Cardiac muscle cell (in vitro differentiated cells and primary cell): ENCODE results near the gene COLGALT1. TPM values are rescaled to one million over a fixed set of nuclear protein-coding genes. Genes with fewer than 3 reads are reported as not detected.

Source experiments
- DNase-seq, 2 donors: peaks; one replicate each; pipeline versions ENCODE4 v3.0.0 to v3.0.0-alpha.2; 2010 to 2017; ENCODE audit warnings: low read depth in 1 of 2, low spot score in 1 of 2
- H3K27ac ChIP-seq: fragments of 200-600 bp; sonication (generic); 2 replicates; pipeline ENCODE4 v1.5.1; 2016
- H3K27me3 ChIP-seq: fragments of 200-600 bp; sonication (generic); 2 replicates; pipeline ENCODE4 v1.6.0; 2016; ENCODE audit warnings: control low read depth
- H3K36me3 ChIP-seq: fragments of 200-600 bp; sonication (generic); 2 replicates; pipeline ENCODE4 v1.5.1; 2016; ENCODE audit warnings: control low read depth
- H3K4me1 ChIP-seq: fragments of 200-600 bp; sonication (generic); 2 replicates; pipeline ENCODE4 v1.8.1; 2017; ENCODE audit warnings: low read depth, mild to moderate bottlenecking, mixed run types
- H3K4me3 ChIP-seq: fragments of 200-600 bp; sonication (generic); 2 replicates; pipeline ENCODE4 v1.5.1; 2016; ENCODE audit warnings: mild to moderate bottlenecking
- H3K9me3 ChIP-seq: fragments of 200-600 bp; sonication (generic); 2 replicates; pipeline ENCODE4 v1.5.1; 2017; ENCODE audit warnings: low read depth, mild to moderate bottlenecking, control low read depth
- CTCF ChIP-seq: IDR thresholded peaks from 2 replicates; pipeline ENCODE4 v1.5.1; 2012; ENCODE audit warnings: low read depth, mild to moderate bottlenecking, low read length
- polyA plus RNA-seq: library from polyadenylated mRNA; unstranded; fragments of >200 nt; fragmentation: Nextera tagmentation; extraction: Ambion mirVana; gene quantifications from 2 replicates; pipeline ENCODE4 v1.2.1, GENCODE V29; 2016
- total RNA-seq: library from RNA; depleted of rRNA; stranded (reverse); fragments of >200 nt; gene quantifications from 2 replicates; pipeline ENCODE4 v1.2.3, GENCODE V29; 2016

The COLGALT1 gene
- total and polyA plus RNA-seq, 2 experiments from 2014 or later: 41.1 to 93.5 TPM

- Histone ChIP-seq H3K9me3 (no peaks in the 10 kb centered on the region), H3K4me1 (no peaks in the 10 kb centered on the region), H3K27ac (no peak overlapping the region), H3K36me3 (peaks cover 18% of the 10 kb centered on the region), H3K27me3 (no peaks in the 10 kb centered on the region), H3K4me3 (no peak overlapping the region)
- no peak for TF ChIP-seq CTCF
- DNase-seq: no peak
These were observed 17.2 kb downstream of the COLGALT1 start for GRCh38 chr19:17572638-17573037.

- H3K4me1 ChIP-seq: no peaks in the 10 kb centered on the region
- H3K36me3 ChIP-seq: no peaks in the 10 kb centered on the region
These were observed 20.7 kb downstream of the COLGALT1 start for GRCh38 chr19:17575871-17576757.

DNA sequence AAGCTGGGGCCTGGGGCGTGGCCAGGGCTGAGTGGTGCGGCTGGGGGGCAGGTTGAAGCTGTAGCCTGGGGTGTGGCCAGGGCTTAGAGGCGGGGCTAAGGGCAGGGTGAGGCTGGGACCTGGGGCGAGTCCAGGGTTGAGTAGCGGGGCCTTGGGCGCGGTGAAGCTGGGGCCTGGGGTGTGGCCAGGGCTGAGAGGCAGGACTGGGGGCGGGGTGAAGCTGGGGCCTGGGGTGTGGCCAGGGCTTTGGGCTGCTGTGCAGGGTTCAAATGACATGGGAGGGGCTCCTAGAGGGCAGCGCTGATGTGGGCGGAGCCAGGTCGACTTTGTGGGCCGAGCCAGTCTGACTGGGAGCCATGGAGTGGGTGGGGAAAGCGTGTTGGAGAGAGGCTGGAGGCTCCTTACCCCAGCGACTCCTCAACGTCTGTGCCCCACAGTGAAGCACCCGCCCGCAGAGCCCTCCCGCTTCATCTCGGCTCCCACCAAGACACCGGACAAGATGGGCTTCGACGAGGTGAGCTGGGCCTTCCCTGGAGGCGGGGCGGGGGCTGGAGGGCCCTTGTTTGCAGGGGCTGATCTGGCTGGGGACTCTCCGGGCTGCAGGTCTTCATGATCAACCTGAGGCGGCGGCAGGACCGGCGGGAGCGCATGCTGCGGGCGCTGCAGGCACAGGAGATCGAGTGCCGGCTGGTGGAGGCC lies 21.5 kb downstream of the COLGALT1 start:
- Histone ChIP-seq H3K27me3 (no peaks in the 10 kb centered on the region), H3K4me3 (no peak overlapping the region), H3K36me3 (peaks cover 2% of the 10 kb centered on the region), H3K9me3 (no peaks in the 10 kb centered on the region), H3K4me1 (no peaks in the 10 kb centered on the region), H3K27ac (no peak overlapping the region)
- TF ChIP-seq CTCF: no peak
- DNase-seq: peak; percentile 51 to 97

More at GRCh38 chr19:17575871-17576757, 20.7 kb downstream of the COLGALT1 start:
- H3K27ac ChIP-seq: no peak overlapping the region
- H3K4me3 ChIP-seq: no peak overlapping the region
- no peak for TF ChIP-seq CTCF
- DNase-seq: no peak
- no peaks in the 10 kb centered on the region for H3K9me3 ChIP-seq
- H3K27me3 ChIP-seq: no peaks in the 10 kb centered on the region

- no peak overlapping the region for H3K4me3 ChIP-seq
- peaks cover 2% of the 10 kb centered on the region for H3K36me3 ChIP-seq
- H3K27me3 ChIP-seq: no peaks in the 10 kb centered on the region
- H3K9me3 ChIP-seq: no peaks in the 10 kb centered on the region
- no peaks in the 10 kb centered on the region for H3K4me1 ChIP-seq
- no peak for TF ChIP-seq CTCF
- no peak for DNase-seq
- H3K27ac ChIP-seq: no peak overlapping the region
These were observed 22.1 kb downstream of the COLGALT1 start for GRCh38 chr19:17577457-17578097.

DNA sequence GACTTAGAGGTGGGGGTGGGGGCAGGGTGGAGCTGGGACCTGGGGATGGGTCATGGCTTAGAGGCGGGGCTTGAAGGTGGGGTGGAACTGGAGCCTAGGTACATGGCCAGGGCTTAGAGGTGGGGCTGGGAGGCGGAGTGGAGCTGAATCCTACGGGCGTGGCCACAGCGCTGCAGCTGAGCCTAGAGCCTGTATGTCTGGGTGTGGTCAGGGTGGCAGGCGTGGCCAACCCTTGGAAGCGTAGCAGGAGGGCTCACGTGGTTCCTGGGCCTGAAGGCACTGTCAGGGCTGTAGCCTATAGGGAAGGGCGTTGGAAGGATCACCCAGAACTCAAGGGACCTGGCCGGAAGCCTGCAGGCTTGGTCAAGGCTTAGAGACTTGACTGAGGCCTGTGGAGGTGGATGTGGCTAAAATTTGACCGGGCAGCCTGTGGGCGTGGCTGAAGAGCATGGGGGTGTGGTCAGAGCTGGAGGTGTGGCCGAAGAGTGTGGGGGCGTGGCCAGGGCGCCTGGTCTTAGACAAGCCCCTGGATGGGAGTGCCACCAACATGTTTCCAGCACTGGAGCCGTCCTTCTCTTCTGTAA lies 24.3 kb downstream of the COLGALT1 start:
- DNase-seq: peak; percentile 67 to 73
- no peaks in the 10 kb centered on the region for H3K4me1 ChIP-seq
- TF ChIP-seq CTCF: no peak
- H3K27ac ChIP-seq: no peak overlapping the region
- no peaks in the 10 kb centered on the region for H3K9me3 ChIP-seq
- H3K36me3 ChIP-seq: peaks cover 2% of the 10 kb centered on the region
- H3K4me3 ChIP-seq: no peak overlapping the region
- no peaks in the 10 kb centered on the region for H3K27me3 ChIP-seq
